IMR-90 (cell line): ENCODE data around the gene OSBPL8. TPM values are rescaled to one million over a fixed set of nuclear protein-coding genes. Genes with fewer than 3 reads are reported as not detected.

Experiments used
- ATAC-seq: fragments of 200-7000 bp; cut with Tn5 transposase; 2 replicates; pipeline ENCODE4 v1.9.1; 2020; ENCODE audit warnings: low read depth, mild to moderate bottlenecking, moderate library complexity
- BruUV-seq: library from RNA; stranded (reverse); fragments of 400-500 nt; replicated peaks from 2 replicates; lab custom pipeline; 2021; lab: Mats Ljungman, UMichigan
- CTCF ChIA-PET: fragments of 300-600 bp; formaldehyde crosslinking; extraction: SDS; loops from one replicate; lab custom pipeline; 2021; ENCODE audit warnings: antibody characterized with exemption; lab: Yijun Ruan, JAX
- POLR2A ChIA-PET: fragments of 300-600 bp; sonication (Branson Sonifier 250); formaldehyde crosslinking; loops from one replicate; lab custom pipeline; 2022; ENCODE audit warnings: antibody characterized with exemption; ENCODE audit not compliant: unreplicated experiment; lab: Charles Lee
- DNase-seq: peaks from one replicate; pipeline ENCODE4 v3.0.0; 2013
- H2AFZ ChIP-seq: replicated peaks from 2 replicates; pipeline ENCODE3; 2013; ENCODE audit warnings: low read length, mild to moderate bottlenecking; ENCODE audit not compliant: poor library complexity
- H2AK5ac ChIP-seq: 2 replicates; pipeline ENCODE4 v1.6.1; 2013; ENCODE audit warnings: low read depth, low read length, inconsistent platforms
- H2AK9ac ChIP-seq: replicated peaks from 2 replicates; pipeline ENCODE3; 2013; ENCODE audit warnings: mild to moderate bottlenecking, low read depth, low read length, moderate library complexity; ENCODE audit not compliant: poor library complexity
- H2BK120ac ChIP-seq: 2 replicates; pipeline ENCODE4 v1.6.1; 2013; ENCODE audit warnings: low read depth, low read length, inconsistent platforms
- H2BK15ac ChIP-seq: 3 replicates; pipeline ENCODE4 v1.6.1; 2013; ENCODE audit warnings: low read depth, low read length, inconsistent platforms
- H2BK20ac ChIP-seq: 2 replicates; pipeline ENCODE4 v1.6.1; 2013; ENCODE audit warnings: low read depth, mild to moderate bottlenecking, inconsistent platforms, low read length, moderate library complexity
- H2BK5ac ChIP-seq: 2 replicates; pipeline ENCODE4 v1.6.1; 2013; ENCODE audit warnings: mild to moderate bottlenecking, low read depth, low read length, inconsistent platforms; ENCODE audit not compliant: poor library complexity, severe bottlenecking
- H3K14ac ChIP-seq: replicated peaks from 2 replicates; pipeline ENCODE4 v1.6.1; 2013; ENCODE audit warnings: low read depth, low read length, inconsistent platforms
- H3K18ac ChIP-seq: 2 replicates; pipeline ENCODE4 v1.6.1; 2013; ENCODE audit warnings: low read depth, low read length, control low read depth
- H3K23ac ChIP-seq: 2 replicates; pipeline ENCODE4 v1.6.1; 2013; ENCODE audit warnings: low read depth, low read length, inconsistent platforms
- H3K27ac ChIP-seq: 2 replicates; pipeline ENCODE4 v1.5.1; 2013; ENCODE audit warnings: mild to moderate bottlenecking, control low read depth, low read length; ENCODE audit not compliant: insufficient read depth
- H3K27me3 ChIP-seq: 2 replicates; pipeline ENCODE4 v1.6.1; 2013; ENCODE audit warnings: low read length; ENCODE audit not compliant: control insufficient read depth, insufficient read depth
- H3K36me3 ChIP-seq: 2 replicates; pipeline ENCODE4 v1.6.1; 2013; ENCODE audit warnings: low read length, mixed read lengths; ENCODE audit not compliant: control insufficient read depth, insufficient read depth
- H3K4ac ChIP-seq: 2 replicates; pipeline ENCODE4 v1.6.1; 2013; ENCODE audit warnings: low read depth, low read length, inconsistent platforms
- H3K4me1 ChIP-seq: 2 replicates; pipeline ENCODE4 v1.6.1; 2013; ENCODE audit warnings: low read length, mixed read lengths; ENCODE audit not compliant: control insufficient read depth, insufficient read depth
- H3K4me2 ChIP-seq: 2 replicates; pipeline ENCODE4 v1.6.1; 2013; ENCODE audit warnings: low read depth, mild to moderate bottlenecking, control low read depth, low read length, moderate library complexity
- H3K4me3 ChIP-seq: 2 replicates; pipeline ENCODE4 v1.5.1; 2013; ENCODE audit warnings: low read depth, mild to moderate bottlenecking, control low read depth, low read length, moderate library complexity; ENCODE audit not compliant: insufficient read depth
- H3K56ac ChIP-seq: 2 replicates; pipeline ENCODE4 v1.6.1; 2013; ENCODE audit warnings: low read length, inconsistent platforms; ENCODE audit not compliant: insufficient read depth; ENCODE audit errors: extremely low read depth
- H3K79me1 ChIP-seq, 2 experiments: 2 replicates each; pipeline ENCODE4 v1.6.1; 2013; ENCODE audit warnings: low read length in 2 of 2, inconsistent platforms in 1 of 2, low read depth in 1 of 2
- H3K9ac ChIP-seq: 2 replicates; pipeline ENCODE4 v1.6.1; 2013; ENCODE audit warnings: low read depth, low read length, control low read depth
- H3K9me1 ChIP-seq: 2 replicates; pipeline ENCODE4 v1.6.1; 2013; ENCODE audit warnings: low read length, inconsistent platforms; ENCODE audit not compliant: insufficient read depth
- H3K9me3 ChIP-seq: 2 replicates; pipeline ENCODE4 v1.6.1; 2013; ENCODE audit warnings: low read length; ENCODE audit not compliant: control insufficient read depth, insufficient read depth
- H4K20me1 ChIP-seq: 2 replicates; pipeline ENCODE4 v1.6.1; 2013; ENCODE audit warnings: low read length, inconsistent platforms; ENCODE audit not compliant: insufficient read depth
- H4K5ac ChIP-seq: 2 replicates; pipeline ENCODE4 v1.6.1; 2013; ENCODE audit warnings: mild to moderate bottlenecking, low read depth, low read length, control low read depth
- H4K8ac ChIP-seq, 2 experiments: 2 replicates each; pipeline ENCODE4 v1.6.1; 2013; ENCODE audit warnings: low read depth in 2 of 2, low read length in 2 of 2, control low read depth in 1 of 2, inconsistent platforms in 1 of 2
- H4K91ac ChIP-seq: 2 replicates; pipeline ENCODE4 v1.6.1; 2013; ENCODE audit warnings: low read depth, low read length, inconsistent platforms; ENCODE audit not compliant: insufficient read depth
- POLR2A ChIP-seq: IDR thresholded peaks from 2 replicates; pipeline ENCODE4 v1.6.1; 2012; ENCODE audit warnings: mild to moderate bottlenecking, low read depth, low read length
- WGBS, 2 experiments: methylation state at CpG; one replicate each; pipeline versions ENCODE4 v1.1.5 to v1.1.7; 2013; ENCODE audit warnings: missing lambda C conversion rate in 2 of 2; ENCODE audit not compliant: insufficient read length in 1 of 2; ENCODE audit errors: extremely low coverage in 2 of 2; 5-methylcytosine and 5-hydroxymethylcytosine counted together
- dilution Hi-C: fragments of 300-500 bp; cut with HindIII; formaldehyde crosslinking; loops from one replicate; pipeline ENCODE4 v1.14.3; 2018; ENCODE audit warnings: low sequenced_read_pairs; ENCODE audit not compliant: unreplicated experiment
- in situ Hi-C: fragments of 300-500 bp; cut with MboI; formaldehyde crosslinking; loops from 3 replicates; pipeline ENCODE4 v1.14.3; 2019; ENCODE audit warnings: low sequenced_read_pairs, inconsistent platforms, mixed read lengths
- intact Hi-C: fragments of 100-400 bp; cut with micrococcal nuclease; formaldehyde crosslinking; loops from 2 replicates; pipeline ENCODE4 v1.10.0; 2022
- polyA plus RNA-seq, 3 experiments: library from polyadenylated mRNA; depleted of rRNA; stranded (reverse); fragments of >200 nt; gene quantifications; 2 replicates each; pipeline ENCODE4 v1.2.3, GENCODE V29; 2012; ENCODE audit warnings: low replicate concordance in 1 of 3
- total RNA-seq: library from RNA; depleted of rRNA; stranded (reverse); fragments of >200 nt; gene quantifications from 2 replicates; pipeline ENCODE4 v1.2.3, GENCODE V29; 2012

Gene OSBPL8
- total and polyA plus RNA-seq, 2 of the 4 experiments (the other 2 are of a cell fraction), result 17.8 to 24.2 TPM

GRCh38 chr12:76420222-76420621 is 139.3 kb downstream of the OSBPL8 start:
- Histone ChIP-seq H3K27me3 (no peaks in the 10 kb centered on the region), H3K9ac (no peak overlapping the region), H2BK15ac (no peak overlapping the region), H3K36me3 (no peaks in the 10 kb centered on the region), H3K4ac (no peak overlapping the region), H4K8ac (no peak overlapping the region), H3K56ac (no peak overlapping the region), H3K4me1 (no peaks in the 10 kb centered on the region; the same call in 1 of the 2 replicates), H3K23ac (0 out of 2 replicates have a peak overlapping the region, but pooled peaks have one; percentile 71), H2AK5ac (no peak overlapping the region), H3K18ac (no peak overlapping the region), H3K9me3 (peaks cover 2% of the 10 kb centered on the region; the same call in 1 of the 2 replicates), H2AK9ac (no peak overlapping the region), H3K4me3 (no peak overlapping the region), H2BK5ac (no peak overlapping the region), H4K5ac (no peak overlapping the region), H2AFZ (no peak overlapping the region), H3K14ac (no peak overlapping the region), H3K79me1 (peaks cover 3 to 30% of the 10 kb centered on the region in 2 experiments), H4K20me1 (no peaks in the 10 kb centered on the region; the same call in 1 of the 2 replicates), H3K4me2 (no peak overlapping the region), H2BK120ac (no peak overlapping the region), H3K9me1 (no peaks in the 10 kb centered on the region), H4K91ac (no peak overlapping the region), H2BK20ac (no peak overlapping the region), H3K27ac (no peak overlapping the region)
- DNase-seq (no peak), ATAC-seq (no peak)
- no CpG with 5 or more reads among the region's 2 CpGs for WGBS, 2 experiments
- in situ Hi-C loops (no loop called here), intact Hi-C loops (no loop called here), dilution Hi-C loops (no loop called here)
- CTCF ChIA-PET, result no interaction called here
- no TSS peak for BruUV-seq
- TF ChIP-seq POLR2A, result no peak
- POLR2A ChIA-PET, result no interaction called here
